Prostate gland (tissue), 2 donors: ENCODE results near the gene ROBO1. TPM values are rescaled to one million over a fixed set of nuclear protein-coding genes. Genes with fewer than 3 reads are reported as not detected.
A peak's percentile ranks its signal among the peaks of the same experiment; 100 is the strongest.

Experiments used
- DNase-seq: peaks from one replicate; pipeline ENCODE4 v3.0.0-alpha.2; 2019; ENCODE audit warnings: low spot score
- H3K27ac ChIP-seq, 2 donors: fragments of 200-600 bp; sonication (generic); 2 replicates each; pipeline ENCODE4 v1.5.1; 2017 to 2019
- H3K27me3 ChIP-seq: fragments of 200-600 bp; sonication (generic); replicated peaks from 2 replicates; pipeline ENCODE4 v1.5.1; 2019; ENCODE audit not compliant: insufficient read depth
- H3K36me3 ChIP-seq, 2 donors: fragments of 200-600 bp; sonication (generic); 1 replicate in 1 of 2; 2 replicates in 1 of 2; pipeline versions ENCODE4 v1.5.1 to v1.8.1; 2017 to 2019
- H3K4me1 ChIP-seq: fragments of 200-600 bp; sonication (generic); replicated peaks from 2 replicates; pipeline ENCODE4 v1.5.1; 2019
- H3K4me3 ChIP-seq, 2 donors: fragments of 200-600 bp; sonication (generic); 2 replicates each; pipeline ENCODE4 v1.5.1; 2017 to 2019
- H3K9me3 ChIP-seq: fragments of 200-600 bp; sonication (generic); 2 replicates; pipeline ENCODE4 v1.5.1; 2017
- POLR2A ChIP-seq: fragments of 450-650 bp; IDR thresholded peaks from one replicate; pipeline ENCODE4 v1.6.1; 2016; ENCODE audit warnings: antibody characterized with exemption, mild to moderate bottlenecking
- POLR2AphosphoS5 ChIP-seq: sonication (generic); formaldehyde crosslinking; IDR thresholded peaks from one replicate; pipeline ENCODE4 v1.6.1; 2017; ENCODE audit warnings: antibody characterized with exemption
- WGBS: methylation state at CpG from one replicate; pipeline ENCODE4 v1.1.5; 2018; 5-methylcytosine and 5-hydroxymethylcytosine counted together
- intact Hi-C: fragments of 100-400 bp; cut with DNase I; formaldehyde crosslinking; loops from one replicate; pipeline ENCODE4 v1.14.2; 2022
- total RNA-seq, 2 donors: library from RNA; depleted of rRNA; stranded (reverse); fragments of >200 nt; gene quantifications; one replicate each; pipeline ENCODE4 v1.1.0, GENCODE V29; 2016
- TF ChIP-seq, protein P1 (sequence below), 4 experiments: fragments of 200-600 bp in 2 of 4; fragments of 450-650 bp in 2 of 4; sonication (generic) in 2 of 4; IDR thresholded peaks; 1 replicate in 3 of 4; 2 replicates in 1 of 4; pipeline ENCODE4 v1.5.1; 2016 to 2019; ENCODE audit warnings: antibody characterized with exemption in 4 of 4, mild to moderate bottlenecking in 2 of 4, moderate library complexity in 2 of 4

Gene ROBO1
- total RNA-seq, 2 donors from 2014 or later = 37.6 to 50.8 TPM

DNA sequence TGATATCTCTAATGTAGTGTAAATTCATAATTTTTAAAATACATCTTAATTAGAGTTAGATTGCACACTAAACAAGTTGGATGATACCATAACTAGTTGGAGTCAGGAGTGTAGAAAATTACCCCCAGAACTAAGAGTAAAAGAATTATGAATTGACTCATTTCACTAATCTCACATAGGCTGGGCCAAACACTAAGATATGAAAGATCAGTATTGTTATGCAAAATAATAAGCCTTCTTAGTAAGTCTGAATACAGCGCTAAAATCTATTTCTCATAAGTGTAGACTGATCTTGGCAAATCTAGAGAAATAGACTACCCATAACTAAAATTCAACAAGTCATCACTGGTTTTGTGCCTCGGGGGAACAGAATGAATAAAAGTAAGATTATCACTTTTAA, 979.0 kb downstream of the ROBO1 start:
- TF ChIP-seq, protein P1, sequence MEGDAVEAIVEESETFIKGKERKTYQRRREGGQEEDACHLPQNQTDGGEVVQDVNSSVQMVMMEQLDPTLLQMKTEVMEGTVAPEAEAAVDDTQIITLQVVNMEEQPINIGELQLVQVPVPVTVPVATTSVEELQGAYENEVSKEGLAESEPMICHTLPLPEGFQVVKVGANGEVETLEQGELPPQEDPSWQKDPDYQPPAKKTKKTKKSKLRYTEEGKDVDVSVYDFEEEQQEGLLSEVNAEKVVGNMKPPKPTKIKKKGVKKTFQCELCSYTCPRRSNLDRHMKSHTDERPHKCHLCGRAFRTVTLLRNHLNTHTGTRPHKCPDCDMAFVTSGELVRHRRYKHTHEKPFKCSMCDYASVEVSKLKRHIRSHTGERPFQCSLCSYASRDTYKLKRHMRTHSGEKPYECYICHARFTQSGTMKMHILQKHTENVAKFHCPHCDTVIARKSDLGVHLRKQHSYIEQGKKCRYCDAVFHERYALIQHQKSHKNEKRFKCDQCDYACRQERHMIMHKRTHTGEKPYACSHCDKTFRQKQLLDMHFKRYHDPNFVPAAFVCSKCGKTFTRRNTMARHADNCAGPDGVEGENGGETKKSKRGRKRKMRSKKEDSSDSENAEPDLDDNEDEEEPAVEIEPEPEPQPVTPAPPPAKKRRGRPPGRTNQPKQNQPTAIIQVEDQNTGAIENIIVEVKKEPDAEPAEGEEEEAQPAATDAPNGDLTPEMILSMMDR (IDR thresholded peaks at IDR 0.05) = no peak
- TF ChIP-seq POLR2AphosphoS5 = no peak
- Histone ChIP-seq H3K4me3 (no peak overlapping the region), H3K36me3 (no peaks in the 10 kb centered on the region), H3K27me3 (no peaks in the 10 kb centered on the region), H3K9me3 (no peaks in the 10 kb centered on the region), H3K27ac (no peak overlapping the region), H3K4me1 (no peaks in the 10 kb centered on the region)
- 92% methylated on average over 2 of the region's 2 CpGs for WGBS
- intact Hi-C loops = no loop called here
- no peak for DNase-seq

DNA sequence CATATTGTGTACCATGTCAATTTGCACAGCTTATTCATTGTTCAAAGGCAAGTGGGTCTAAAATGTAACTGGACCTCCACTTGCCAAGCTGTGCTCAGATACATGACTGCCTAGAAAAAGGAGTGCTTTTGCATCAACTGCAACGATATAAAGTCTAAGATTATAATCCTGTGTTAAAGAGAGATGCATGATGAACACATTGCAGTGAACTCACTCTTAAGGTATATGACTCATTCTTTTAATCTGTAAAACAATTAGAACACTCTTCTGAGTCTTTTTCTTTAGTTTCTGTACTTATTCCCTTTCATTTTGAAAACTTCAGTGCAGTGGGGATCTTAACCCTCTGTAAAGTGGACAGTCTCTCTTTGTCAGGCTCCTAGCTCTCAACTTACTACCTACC, 982.8 kb downstream of the ROBO1 start:
- WGBS = 39% methylated on average over 1 of the region's 1 CpG
- H3K4me1 ChIP-seq = no peaks in the 10 kb centered on the region
- H3K36me3 ChIP-seq = no peaks in the 10 kb centered on the region
- TF ChIP-seq POLR2A = no peak
- TF ChIP-seq POLR2AphosphoS5 = no peak
- TF ChIP-seq, protein P1 (IDR thresholded peaks at IDR 0.05) = no peak
- H3K27me3 ChIP-seq = no peaks in the 10 kb centered on the region
- no peak overlapping the region for H3K27ac ChIP-seq
- H3K9me3 ChIP-seq = no peaks in the 10 kb centered on the region
- DNase-seq = no peak
- intact Hi-C loops = no loop called here
- no peak overlapping the region for H3K4me3 ChIP-seq

DNA sequence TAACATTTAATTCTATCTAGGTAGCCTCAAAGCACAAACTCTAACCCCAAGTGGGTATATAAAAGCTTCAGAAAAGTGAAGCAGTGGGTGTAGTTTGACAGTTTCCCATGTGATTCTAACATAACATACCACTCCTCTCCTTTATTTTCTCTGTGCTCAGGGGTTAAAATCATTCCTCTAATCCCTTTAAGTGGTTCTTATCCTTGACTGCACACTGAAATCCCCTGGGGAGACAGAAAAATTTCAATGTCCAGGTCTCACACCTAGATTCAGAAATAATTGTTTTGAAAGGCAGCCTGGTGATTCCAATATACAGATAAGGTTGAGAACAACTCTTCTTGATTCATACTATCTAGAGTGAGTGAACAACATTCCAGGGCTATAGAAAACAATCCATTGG, 986.4 kb downstream of the ROBO1 start:
- H3K27ac ChIP-seq = no peak overlapping the region
- DNase-seq = no peak
- intact Hi-C loops = no loop called here
- H3K4me1 ChIP-seq = no peaks in the 10 kb centered on the region
- H3K27me3 ChIP-seq = no peaks in the 10 kb centered on the region
- no peaks in the 10 kb centered on the region for H3K36me3 ChIP-seq
- H3K9me3 ChIP-seq = no peaks in the 10 kb centered on the region
- H3K4me3 ChIP-seq = no peak overlapping the region
- no peak for TF ChIP-seq POLR2AphosphoS5
- TF ChIP-seq, protein P1 (IDR thresholded peaks at IDR 0.05) = no peak
- TF ChIP-seq POLR2A = no peak

DNA sequence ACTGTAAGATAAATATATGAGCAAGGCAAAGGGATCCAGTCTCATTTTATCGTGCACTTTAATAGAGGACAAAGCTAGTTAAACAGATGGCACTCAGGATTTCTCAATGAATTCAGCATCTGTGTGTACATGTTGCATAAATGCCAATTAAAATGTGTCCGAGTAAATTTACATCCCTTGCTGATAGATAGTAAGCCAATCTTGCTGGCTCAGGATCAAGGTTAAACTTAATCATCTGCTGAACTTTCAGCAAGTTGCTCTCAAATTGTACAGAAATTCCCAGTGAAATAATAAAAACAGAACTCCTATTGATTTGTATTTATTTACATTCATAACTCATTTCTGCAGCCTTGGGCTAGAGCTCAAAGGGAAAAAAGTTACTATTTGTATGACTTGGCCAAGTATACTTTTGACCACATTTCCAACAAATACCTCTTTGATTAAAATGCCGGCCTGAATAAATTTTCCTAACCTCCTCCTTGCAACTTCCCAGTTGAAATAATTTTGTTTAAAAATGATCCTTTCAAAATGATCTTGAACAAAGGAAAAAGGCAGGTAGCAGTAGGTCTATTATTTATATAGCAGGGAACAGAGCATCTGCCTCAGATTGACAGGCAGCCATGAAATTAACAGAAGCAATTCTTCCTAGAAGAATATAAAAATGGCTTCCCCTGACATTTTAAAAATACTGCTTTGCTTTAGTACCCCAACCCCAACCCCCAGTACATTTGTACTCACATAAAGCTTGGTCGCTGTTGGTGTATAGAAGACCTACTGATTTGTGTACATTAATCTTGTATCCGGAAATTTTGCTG, 1001.9 kb downstream of the ROBO1 start:
- peak; percentile 10 for DNase-seq
- Histone ChIP-seq H3K4me1 (no peaks in the 10 kb centered on the region), H3K27ac (no peak overlapping the region), H3K36me3 (no peaks in the 10 kb centered on the region), H3K27me3 (no peaks in the 10 kb centered on the region), H3K9me3 (no peaks in the 10 kb centered on the region), H3K4me3 (no peak overlapping the region)
- 35% methylated on average over 5 of the region's 5 CpGs for WGBS
- peak; percentile 43 for TF ChIP-seq POLR2AphosphoS5
- TF ChIP-seq POLR2A = no peak
- intact Hi-C loops = no loop called here

DNA sequence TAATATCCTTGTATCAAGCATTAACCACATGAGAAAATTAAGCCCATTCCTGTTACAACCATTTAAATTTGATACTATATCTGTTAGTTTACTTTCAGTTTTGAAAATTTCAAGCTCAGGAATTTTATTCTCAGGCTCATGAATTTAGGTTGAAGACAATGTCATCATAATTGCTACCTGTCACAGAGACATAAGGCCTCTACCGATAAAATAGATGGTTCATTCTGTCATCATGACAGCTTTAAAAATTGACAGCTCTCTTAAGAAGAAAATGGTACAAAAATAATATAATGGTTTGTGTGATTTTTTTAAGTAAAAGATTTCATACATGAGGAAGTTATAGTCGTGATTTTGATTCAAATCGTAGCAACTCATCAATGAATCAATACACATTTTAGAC, 1003.2 kb downstream of the ROBO1 start:
- intact Hi-C loops = no loop called here
- DNase-seq = no peak
- H3K27me3 ChIP-seq = no peaks in the 10 kb centered on the region

More for the DNA sequence above, 1003.2 kb downstream of the ROBO1 start:
- no peaks in the 10 kb centered on the region for H3K36me3 ChIP-seq
- H3K27ac ChIP-seq = no peak overlapping the region
- TF ChIP-seq POLR2A (no peak), POLR2AphosphoS5 (no peak)
- TF ChIP-seq, protein P1 (IDR thresholded peaks at IDR 0.05) = no peak
- no peaks in the 10 kb centered on the region for H3K4me1 ChIP-seq
- no peaks in the 10 kb centered on the region for H3K9me3 ChIP-seq
- 93% methylated on average over 3 of the region's 3 CpGs for WGBS
- no peak overlapping the region for H3K4me3 ChIP-seq
